B cell (primary cell): ENCODE measurements around the gene MRTO4.

Source experiments
- CTCF ChIP-seq: fragments of 200-600 bp; IDR thresholded peaks from one replicate; pipeline ENCODE4 v1.8.0; 2022; ENCODE audit warnings: antibody characterized with exemption, mild to moderate bottlenecking
- EZH2 ChIP-seq: IDR thresholded peaks from 2 replicates; pipeline ENCODE4 v1.6.1; 2012; ENCODE audit warnings: borderline replicate concordance, low read depth, mild to moderate bottlenecking, moderate library complexity, low read length; ENCODE audit not compliant: insufficient read depth, poor library complexity, severe bottlenecking

- TF ChIP-seq CTCF, result no peak
- TF ChIP-seq EZH2, result no peak
These were observed 46.9 kb upstream of the MRTO4 start for GRCh38 chr1:19204446-19205266.
